Mammary epithelial cell (primary cell): ENCODE measurements around the gene GOLGA2.

ENCODE experiments used
- EZH2 ChIP-seq: IDR thresholded peaks from 2 replicates; pipeline ENCODE4 v1.6.1; 2012; ENCODE audit warnings: low read length, inconsistent platforms, borderline replicate concordance
- TF ChIP-seq, protein P1 (sequence below), 2 donors: IDR thresholded peaks in 1 of 2; conservative IDR thresholded peaks in 1 of 2; 2 replicates each; pipeline ENCODE4 v1.5.1; 2011 to 2012; ENCODE audit warnings: inconsistent platforms in 2 of 2, low read length in 2 of 2, mild to moderate bottlenecking in 2 of 2, control low read depth in 1 of 2, low read depth in 1 of 2; ENCODE audit not compliant: insufficient read depth in 1 of 2; ENCODE audit errors: extremely low read depth in 1 of 2

DNA sequence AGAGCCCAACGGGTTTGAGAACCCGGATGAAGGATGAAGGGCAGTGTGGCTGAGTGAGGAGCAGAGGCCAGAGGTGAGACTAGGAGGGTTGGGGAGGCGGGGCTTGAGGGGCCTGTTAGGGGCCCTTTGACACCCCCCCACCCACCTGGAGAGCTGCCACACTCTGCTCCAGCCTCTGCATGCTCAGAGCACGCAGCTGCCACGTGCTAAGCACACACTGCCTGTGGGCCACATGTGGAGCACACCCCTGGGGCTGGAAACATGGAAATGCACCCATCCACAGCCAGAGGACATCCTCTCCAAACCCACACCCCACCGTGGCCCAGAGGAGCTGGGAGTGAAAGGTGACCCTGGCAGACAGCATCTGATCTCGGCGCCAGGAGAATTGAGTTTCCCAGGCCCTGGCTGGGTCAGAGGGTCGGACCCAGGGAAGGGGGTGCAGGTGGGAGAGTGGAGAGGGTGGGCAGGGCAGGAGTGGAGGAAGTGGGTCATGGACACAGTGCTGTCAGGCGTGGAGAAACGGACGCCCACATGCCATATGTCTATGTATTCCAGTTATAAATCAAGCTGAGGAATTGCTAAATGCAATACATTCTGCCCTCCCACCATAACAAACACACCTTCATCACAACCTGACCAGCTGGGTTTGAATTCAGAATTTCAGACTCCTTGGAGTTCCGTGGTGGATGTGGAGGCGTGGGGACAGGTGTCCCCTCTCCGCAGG lies 66.7 kb downstream of the GOLGA2 start:
- TF ChIP-seq, protein P1, sequence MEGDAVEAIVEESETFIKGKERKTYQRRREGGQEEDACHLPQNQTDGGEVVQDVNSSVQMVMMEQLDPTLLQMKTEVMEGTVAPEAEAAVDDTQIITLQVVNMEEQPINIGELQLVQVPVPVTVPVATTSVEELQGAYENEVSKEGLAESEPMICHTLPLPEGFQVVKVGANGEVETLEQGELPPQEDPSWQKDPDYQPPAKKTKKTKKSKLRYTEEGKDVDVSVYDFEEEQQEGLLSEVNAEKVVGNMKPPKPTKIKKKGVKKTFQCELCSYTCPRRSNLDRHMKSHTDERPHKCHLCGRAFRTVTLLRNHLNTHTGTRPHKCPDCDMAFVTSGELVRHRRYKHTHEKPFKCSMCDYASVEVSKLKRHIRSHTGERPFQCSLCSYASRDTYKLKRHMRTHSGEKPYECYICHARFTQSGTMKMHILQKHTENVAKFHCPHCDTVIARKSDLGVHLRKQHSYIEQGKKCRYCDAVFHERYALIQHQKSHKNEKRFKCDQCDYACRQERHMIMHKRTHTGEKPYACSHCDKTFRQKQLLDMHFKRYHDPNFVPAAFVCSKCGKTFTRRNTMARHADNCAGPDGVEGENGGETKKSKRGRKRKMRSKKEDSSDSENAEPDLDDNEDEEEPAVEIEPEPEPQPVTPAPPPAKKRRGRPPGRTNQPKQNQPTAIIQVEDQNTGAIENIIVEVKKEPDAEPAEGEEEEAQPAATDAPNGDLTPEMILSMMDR (conservative IDR thresholded peaks at IDR 0.05 in 1 of 2, IDR thresholded peaks at IDR 0.05 in 1 of 2; ENCODE audit: extremely low read depth in 1 of 2, insufficient read depth in 1 of 2, low read depth in 1 of 2, low read length in 2 of 2): no peak
- TF ChIP-seq EZH2: no peak
